GM21360 (cell line): ENCODE measurements around the gene MICAL2.

Source experiments
- ATAC-seq: cut with Tn5 transposase; IDR thresholded peaks from one replicate; pipeline ENCODE4 v1.9.1; 2021; ENCODE audit warnings: mild to moderate bottlenecking, moderate library complexity; ENCODE audit not compliant: unreplicated experiment

The MICAL2 gene

DNA sequence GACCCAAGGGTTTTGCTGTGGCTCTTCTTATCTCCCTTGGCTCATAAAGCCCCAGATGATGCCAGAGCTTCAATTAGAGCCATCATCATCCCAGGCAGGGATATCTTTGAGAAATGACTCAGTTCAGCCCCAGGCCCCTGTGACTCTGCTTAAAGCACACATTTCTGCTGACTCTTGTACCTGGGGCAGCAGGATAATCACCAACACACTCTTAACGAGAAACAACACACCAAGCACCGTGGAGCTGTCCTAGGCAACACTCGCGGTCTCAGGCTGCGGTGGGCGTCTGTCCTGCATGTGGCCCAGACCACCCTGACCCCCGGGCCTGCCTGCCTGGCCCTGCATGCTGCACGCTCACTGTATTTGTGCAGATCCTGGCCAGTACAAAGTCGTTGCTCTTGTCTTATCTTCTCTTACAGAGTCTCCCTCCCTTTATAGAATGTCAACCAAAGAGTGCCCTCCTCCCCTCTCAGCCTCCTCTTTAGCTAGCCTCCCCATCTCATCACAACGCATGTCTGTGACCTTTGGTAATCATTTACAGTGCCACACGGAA lies 152.8 kb downstream of the MICAL2 start:
- no peak for ATAC-seq

DNA sequence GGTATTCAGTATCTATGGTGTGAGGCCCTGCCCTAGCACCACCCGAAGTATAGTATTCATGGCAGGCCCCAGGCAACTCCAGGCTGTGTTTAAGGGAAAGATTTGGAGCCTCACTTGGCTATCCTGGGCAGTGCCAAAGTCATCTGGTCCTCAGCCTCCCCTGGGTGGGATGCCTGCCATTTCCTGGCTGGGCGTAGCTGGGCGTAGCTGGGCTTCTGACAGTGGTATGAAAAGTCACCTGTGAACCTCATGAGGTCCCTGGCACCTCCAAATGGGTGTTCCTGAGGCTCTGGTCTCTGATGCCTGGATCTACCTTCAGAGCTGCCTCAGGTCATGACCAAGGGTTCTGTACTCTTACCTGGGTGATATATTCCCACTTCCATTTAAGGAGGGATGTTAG lies 154.0 kb downstream of the MICAL2 start:
- ATAC-seq: no peak

DNA sequence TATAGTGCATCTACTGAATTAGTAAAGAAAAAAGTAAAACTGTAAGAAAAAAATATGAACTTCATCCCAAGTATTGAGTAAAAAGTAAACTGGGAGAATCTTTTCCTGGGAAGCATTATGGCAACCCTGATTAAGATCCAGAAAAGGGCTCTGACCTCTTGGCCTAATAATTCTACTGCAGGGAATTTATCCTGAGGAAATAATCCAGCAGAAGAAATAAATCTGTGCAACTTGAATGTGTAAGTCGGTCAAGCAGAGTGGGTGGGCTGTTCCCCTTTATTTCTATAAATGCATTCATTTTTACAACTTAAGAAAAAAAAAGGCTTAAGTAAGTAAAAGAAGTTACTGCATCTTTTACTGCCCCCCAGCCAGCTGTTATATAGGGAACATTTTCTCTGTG lies 155.7 kb downstream of the MICAL2 start:
- ATAC-seq: no peak

DNA sequence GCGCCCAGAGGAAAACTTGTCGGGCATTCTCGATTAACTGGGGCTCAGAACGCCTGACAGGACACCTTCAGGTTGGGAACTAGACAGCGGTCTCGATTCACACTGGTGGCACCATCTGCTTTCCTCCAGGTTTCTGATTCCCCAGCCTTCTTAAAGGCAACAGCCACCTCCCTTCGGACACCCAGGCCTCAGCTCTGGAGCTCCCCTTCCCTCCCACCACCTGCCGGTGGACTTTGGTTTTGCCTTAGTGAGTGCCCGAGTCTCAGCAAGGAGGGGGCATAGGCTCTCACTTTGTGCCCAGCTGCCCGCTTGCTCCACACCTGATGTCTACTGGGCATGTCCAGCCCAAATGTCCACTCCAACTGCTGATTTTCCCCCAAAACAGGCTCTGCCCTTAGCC lies 156.6 kb downstream of the MICAL2 start:
- ATAC-seq: no peak

GRCh38 chr11:12267921-12268320 lies 157.5 kb downstream of the MICAL2 start:
- ATAC-seq: no peak

- no peak for ATAC-seq
Observed at GRCh38 chr11:12269104-12269441, 158.7 kb downstream of the MICAL2 start.

- no peak for ATAC-seq
Observed at GRCh38 chr11:12269446-12270214, 159.2 kb downstream of the MICAL2 start.

- no peak for ATAC-seq
Observed at GRCh38 chr11:12270215-12270797, 159.9 kb downstream of the MICAL2 start.

DNA sequence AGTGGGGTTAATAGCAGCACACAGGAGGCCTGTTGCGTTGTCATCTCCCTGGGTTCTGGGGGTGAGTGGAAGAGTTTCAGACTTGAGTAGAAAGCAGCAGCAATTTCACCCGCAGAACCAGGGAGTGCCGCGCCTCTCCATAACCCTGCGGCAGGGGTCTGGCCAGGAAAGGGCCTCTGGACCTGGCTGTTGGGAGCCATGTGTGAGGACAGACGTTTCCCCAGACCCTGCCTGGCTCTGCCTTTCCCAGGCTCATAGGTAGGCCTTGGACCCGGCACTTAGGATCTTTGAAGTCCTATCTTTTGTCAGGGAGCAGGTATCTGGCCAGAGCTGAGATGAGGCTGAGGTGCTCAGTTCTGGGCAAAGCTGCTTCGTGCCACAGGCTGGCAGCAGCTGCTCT lies 160.4 kb downstream of the MICAL2 start:
- no peak for ATAC-seq

GRCh38 chr11:12271241-12271640 lies 160.9 kb downstream of the MICAL2 start:
- no peak for ATAC-seq

- no peak for ATAC-seq
Observed at GRCh38 chr11:12271826-12272366, 161.5 kb downstream of the MICAL2 start.

GRCh38 chr11:12272821-12273617 lies 162.6 kb downstream of the MICAL2 start:
- no peak for ATAC-seq

DNA sequence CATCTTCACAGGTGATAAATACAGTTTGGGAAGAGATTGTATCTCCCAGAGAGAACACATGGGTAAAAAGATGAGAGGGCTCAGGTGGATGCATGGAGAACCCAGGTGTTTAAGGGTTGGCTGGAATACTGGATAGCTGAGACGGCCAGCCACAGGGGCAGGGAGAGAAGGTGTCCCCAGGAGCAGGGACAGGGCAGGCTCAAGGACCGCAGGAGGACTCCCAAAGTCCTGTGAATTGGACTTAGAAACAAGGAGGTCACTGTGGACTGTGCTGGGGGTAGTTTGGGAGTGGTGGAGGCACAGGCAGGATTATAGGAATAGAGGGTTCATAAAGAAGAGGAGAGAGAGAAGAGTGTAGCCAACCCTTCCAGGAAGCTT lies 163.2 kb downstream of the MICAL2 start:
- no peak for ATAC-seq

DNA sequence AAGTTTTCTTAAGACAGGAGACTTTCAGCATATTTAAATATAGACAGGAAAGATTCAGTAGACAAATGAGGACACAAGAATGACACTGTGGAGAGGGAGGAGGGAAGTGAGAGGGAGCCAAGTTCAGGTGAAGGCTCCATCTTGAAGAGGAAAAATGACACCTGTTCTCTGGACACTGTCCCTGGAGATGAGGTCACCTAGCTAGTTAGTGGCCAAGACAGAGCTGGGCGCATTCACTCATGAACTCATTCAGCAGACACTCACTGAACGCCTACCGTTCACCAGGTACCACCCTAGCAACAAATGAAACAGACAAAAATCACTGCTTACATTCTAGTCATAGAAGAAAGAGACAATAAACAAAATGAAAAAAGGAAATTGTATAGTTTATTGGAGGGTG lies 163.7 kb downstream of the MICAL2 start:
- no peak for ATAC-seq

GRCh38 chr11:12274558-12275197 lies 164.3 kb downstream of the MICAL2 start:
- ATAC-seq: no peak

DNA sequence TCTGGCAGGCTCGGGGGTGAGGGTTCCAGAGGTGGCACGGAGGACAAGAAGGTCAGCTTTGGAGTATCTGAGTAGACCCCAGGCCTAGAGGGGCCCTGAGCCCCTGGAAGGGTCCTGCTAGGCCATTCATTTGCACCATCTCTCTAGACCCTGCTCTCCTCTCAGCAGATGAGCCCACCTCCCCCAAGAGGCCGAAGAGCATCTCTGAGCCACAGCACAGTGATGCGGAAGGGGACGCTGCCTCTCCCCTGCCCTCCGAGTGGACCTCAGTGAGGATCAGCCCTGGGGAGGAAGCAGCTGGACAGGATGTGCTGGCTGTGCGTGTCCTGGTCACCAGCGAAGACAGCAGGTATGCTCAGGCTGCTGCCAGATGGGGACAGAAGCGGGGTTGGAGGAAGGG lies 165.4 kb downstream of the MICAL2 start:
- ATAC-seq: no peak

GRCh38 chr11:12276356-12276755 lies 166.0 kb downstream of the MICAL2 start:
- no peak for ATAC-seq

GRCh38 chr11:12276831-12277475 lies 166.6 kb downstream of the MICAL2 start:
- no peak for ATAC-seq

GRCh38 chr11:12278766-12279671 lies 168.6 kb downstream of the MICAL2 start:
- no peak for ATAC-seq
